ENCODE results near the gene RCSD1.

Gene RCSD1

DNA sequence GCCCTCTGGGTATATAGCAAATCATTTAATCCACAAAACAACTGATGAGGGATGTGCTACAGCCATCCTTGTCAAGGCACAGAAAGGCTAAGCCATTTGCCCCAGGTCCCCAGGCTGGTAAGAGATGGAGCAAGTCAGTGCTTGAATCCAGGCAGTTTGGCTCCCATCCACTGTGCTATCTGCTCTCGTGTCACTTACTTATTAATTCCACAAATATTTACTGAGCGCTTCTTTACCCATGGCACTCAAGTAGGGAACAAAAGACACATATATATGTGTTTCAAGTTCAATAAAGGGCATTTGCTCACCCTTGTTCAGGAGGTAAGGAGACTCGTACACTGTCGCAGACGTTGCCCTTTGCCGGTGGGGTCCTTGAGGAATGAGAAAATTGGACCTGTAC lies 53.2 kb downstream of the RCSD1 start:
- in situ Hi-C loops (cut with MboI; ENCODE audit: low sequenced_read_pairs), result no loop called here

GRCh38 chr1:167683641-167684502 lies 53.8 kb downstream of the RCSD1 start:
- in situ Hi-C loops (cut with MboI; ENCODE audit: low sequenced_read_pairs), result no loop called here

- in situ Hi-C loops (cut with MboI; ENCODE audit: low sequenced_read_pairs), result loop anchor here (5.0 kb wide), 1 partner anchor 79 kb away; no protein-coding TSS in a partner anchor
These were observed 55.8 kb downstream of the RCSD1 start for GRCh38 chr1:167685844-167686243.

DNA sequence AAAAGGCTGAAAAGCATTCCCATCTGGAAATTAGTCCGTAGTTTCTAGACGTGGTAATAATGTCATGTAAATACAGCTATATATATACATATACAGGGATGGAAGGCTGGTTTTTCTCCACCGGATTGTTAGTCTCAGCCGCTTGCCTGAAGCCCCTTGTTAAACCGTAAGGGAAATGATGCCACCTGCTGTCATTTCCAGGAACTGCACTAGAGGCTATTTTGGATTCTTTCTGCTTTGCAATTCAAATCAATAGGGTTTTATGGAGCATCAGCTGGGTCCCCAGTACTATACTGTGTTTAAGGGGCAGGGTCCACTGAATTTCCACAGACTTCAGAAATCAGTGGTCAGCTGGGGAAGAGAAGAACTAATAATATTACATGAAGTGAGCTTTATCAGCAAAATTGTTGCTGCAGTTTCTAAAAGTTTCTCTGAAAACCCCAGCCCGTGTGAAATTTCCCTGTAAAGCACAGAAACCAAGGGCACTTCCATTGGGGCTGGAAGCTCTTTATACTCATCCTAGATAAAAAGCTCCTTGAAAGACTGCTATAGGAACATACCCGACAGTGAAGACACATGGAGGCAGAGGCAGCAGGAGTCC lies 58.0 kb downstream of the RCSD1 start:
- in situ Hi-C loops (cut with MboI; ENCODE audit: low sequenced_read_pairs), result loop anchor here (5.0 kb wide), 1 partner anchor 81 kb away; no protein-coding TSS in a partner anchor

DNA sequence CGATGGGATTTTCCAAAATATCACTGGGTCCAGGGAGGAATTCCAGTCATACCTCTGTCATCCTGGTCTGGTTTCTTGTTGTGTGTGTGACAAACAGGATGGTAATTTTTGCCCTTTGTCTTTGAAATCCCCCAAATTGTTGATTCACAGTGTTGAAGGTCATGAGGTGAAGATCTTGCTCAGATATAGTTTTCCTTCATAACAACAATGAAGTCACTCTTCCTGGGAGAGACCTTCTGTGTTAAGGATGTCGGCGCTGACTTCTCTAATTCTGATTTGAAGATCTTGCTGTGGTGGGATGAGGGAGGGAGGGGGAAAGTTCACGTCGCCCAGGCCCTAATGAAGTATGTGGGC lies 59.5 kb downstream of the RCSD1 start:
- in situ Hi-C loops (cut with MboI; ENCODE audit: low sequenced_read_pairs), result loop anchor here (5.0 kb wide), 1 partner anchor 82 kb away; no protein-coding TSS in a partner anchor

DNA sequence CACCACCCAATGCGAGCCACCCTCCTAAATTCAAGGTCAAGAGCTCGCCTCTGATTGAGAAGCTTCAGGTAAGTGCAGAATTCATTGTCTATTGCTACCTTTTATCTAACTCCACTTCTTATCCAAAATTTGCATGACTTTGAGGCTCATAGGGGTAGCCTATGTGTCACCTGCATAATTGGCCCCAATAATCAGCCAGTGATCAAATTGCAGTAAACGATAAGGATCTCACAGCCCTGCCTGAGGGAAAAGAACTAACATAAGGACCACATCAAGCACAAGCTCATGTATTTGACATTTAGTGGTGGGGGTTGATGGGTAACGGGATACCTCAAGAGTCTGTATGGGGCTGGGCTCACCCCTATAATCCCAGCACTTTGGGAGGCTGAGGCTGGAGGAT lies 60.0 kb downstream of the RCSD1 start:
- in situ Hi-C loops (cut with MboI; ENCODE audit: low sequenced_read_pairs), result no loop called here

GRCh38 chr1:167693425-167694045 lies 63.5 kb downstream of the RCSD1 start:
- in situ Hi-C loops (cut with MboI; ENCODE audit: low sequenced_read_pairs), result no loop called here

DNA sequence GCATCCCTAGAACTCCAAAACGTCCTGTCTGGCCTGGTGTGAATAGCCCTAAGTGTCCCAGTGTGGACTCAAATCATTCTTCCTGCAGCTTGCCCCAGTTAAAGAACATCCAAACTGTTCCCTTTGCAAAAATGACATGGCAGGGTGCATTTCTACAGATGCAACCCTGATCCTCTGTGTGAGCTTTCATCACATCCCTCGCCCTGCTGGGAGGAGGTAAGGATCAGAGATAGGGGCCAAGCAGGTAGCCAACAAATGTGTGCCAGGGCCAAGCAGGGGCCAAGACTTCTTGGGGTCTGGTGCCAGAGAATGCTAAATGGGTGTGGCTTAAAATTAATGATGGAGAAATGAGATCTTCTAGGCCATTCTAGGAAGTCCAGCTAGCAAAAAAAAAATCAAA lies 64.7 kb downstream of the RCSD1 start:
- in situ Hi-C loops (cut with MboI; ENCODE audit: low sequenced_read_pairs), result no loop called here

GRCh38 chr1:167695147-167695546 lies 65.1 kb downstream of the RCSD1 start:
- in situ Hi-C loops (cut with MboI; ENCODE audit: low sequenced_read_pairs), result no loop called here

DNA sequence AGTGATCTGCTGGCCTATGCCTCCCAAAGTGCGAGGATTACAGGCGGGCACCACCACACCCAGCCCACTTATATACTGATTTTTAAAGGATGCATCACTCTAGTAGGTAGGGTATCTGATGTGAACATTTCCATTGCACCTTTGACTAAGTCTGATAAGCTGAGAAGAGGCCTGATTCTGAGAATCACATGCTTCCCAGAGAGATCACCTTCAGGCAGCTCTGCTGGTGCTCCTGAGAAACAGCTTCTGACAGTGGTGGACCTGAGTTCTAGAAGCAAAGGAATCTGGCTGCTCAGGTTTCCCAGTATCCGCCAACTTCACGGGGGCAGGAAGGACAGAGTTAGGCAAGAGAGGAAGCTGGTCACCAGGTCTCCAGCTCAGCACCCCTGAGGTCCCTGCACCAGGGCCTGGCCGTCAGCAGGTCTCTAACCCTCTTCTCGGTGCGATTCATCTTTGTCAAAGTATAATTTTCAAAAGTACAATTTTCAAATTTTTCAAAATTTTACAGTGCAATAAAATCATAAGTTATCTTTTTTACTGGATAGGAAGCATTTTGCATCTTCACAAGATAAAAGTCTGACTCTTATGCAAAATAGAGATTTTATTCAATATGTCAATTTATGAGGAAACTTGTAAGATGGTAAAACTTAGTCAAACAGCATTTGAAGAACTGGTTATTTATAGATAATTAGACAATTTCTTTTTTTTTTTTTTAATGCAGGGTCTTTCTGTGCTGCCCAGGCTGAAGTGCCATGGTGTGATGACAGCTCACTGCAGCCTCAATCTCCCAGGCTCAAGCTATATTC lies 65.9 kb downstream of the RCSD1 start:
- in situ Hi-C loops (cut with MboI; ENCODE audit: low sequenced_read_pairs), result no loop called here

DNA sequence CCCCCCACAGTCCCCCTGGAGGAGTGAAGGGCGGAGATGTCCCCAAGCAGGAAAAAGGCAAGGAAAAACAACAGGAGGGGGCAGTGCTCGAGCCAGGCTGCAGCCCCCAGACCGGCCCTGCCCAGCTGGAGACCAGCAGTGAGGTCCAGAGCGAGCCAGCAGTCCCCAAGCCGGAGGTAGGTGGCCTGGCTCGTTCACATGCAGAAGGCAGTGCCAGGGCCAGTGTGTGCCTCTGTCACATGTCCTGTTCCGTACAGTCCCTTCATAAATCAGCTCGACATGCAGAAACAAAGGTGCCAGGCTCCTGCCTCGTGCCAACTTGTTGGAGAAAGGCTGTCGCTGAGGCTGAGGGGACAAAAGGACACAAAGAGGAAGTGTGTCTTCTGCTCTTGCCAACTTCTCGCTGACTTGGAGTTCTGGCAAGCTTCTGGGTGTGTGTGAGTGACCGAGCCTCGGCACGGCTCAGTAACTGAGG lies 67.7 kb downstream of the RCSD1 start:
- in situ Hi-C loops (cut with MboI; ENCODE audit: low sequenced_read_pairs), result no loop called here

GRCh38 chr1:167698313-167698712 lies 68.3 kb downstream of the RCSD1 start:
- in situ Hi-C loops (cut with MboI; ENCODE audit: low sequenced_read_pairs), result no loop called here

GRCh38 chr1:167701510-167701909 lies 71.5 kb downstream of the RCSD1 start:
- in situ Hi-C loops (cut with MboI; ENCODE audit: low sequenced_read_pairs), result no loop called here

- in situ Hi-C loops (cut with MboI; ENCODE audit: low sequenced_read_pairs), result no loop called here
These were observed 73.5 kb downstream of the RCSD1 start for GRCh38 chr1:167703557-167703956.

DNA sequence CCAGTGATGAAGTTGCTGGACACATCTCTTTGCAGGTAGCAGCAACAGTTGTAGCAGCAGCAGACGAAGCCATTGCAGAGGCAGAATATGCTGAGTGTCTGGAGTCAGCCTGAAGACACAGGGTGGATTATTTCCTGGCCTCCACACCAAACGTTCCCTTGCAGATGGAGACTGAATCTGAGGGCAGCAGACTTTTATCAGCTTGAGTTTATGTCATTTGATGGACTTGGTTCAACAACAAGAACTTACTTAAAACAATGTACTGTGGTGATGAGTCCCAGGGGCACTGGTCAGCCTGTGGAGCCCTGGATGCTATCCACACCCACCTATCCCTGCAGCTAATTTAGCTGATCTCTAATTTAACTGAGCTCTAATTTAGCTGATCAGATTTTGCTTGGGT lies 74.7 kb downstream of the RCSD1 start:
- in situ Hi-C loops (cut with MboI; ENCODE audit: low sequenced_read_pairs), result no loop called here

DNA sequence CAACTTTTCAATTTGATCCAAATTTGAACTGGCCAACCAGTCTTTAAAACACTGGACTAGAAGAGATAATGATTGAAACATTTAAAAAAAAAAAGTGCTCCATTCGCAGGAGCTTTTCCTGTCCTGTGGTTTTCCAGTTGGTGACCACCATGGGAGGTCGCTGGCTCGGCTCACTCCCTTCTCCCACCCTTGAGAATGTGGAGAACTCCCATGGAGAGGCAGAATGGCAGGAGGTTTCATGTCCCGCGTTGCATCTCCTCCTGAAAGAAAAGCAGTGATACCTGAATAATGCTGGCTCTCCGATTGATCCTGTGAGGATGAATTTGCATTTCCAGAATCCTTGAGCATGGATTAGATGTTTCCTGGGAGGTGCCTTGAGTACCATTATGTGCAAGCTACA lies 75.2 kb downstream of the RCSD1 start:
- in situ Hi-C loops (cut with MboI; ENCODE audit: low sequenced_read_pairs), result no loop called here

- in situ Hi-C loops (cut with MboI; ENCODE audit: low sequenced_read_pairs), result no loop called here
These were observed 76.3 kb downstream of the RCSD1 start for GRCh38 chr1:167706363-167706762.

GRCh38 chr1:167706931-167707877 lies 77.2 kb downstream of the RCSD1 start:
- in situ Hi-C loops (cut with MboI; ENCODE audit: low sequenced_read_pairs), result no loop called here

- in situ Hi-C loops (cut with MboI; ENCODE audit: low sequenced_read_pairs), result no loop called here
These were observed 77.9 kb downstream of the RCSD1 start for GRCh38 chr1:167707942-167708341.

DNA sequence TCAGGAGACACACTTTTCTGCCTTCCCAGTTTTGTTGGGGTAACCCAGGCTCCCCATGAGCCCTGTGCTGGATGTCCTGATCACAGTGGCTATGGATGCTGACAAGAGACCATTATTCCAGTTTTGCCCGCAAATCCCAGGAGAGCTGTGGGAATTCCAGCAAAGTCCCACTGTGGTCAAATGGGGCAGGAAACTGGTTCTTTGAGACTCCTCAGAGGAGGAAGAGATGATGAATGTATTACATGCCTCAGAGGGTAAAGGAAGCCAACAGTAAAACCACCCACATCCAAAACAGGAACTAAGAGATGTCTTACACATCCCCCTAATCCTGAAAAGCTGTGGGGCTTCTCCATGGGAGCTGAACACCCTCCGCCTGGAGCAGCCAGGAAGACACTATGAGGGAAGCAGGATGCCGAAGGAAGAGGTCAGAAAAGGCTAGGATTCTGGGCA lies 78.9 kb downstream of the RCSD1 start:
- in situ Hi-C loops (cut with MboI; ENCODE audit: low sequenced_read_pairs), result no loop called here
